Skeletal muscle tissue (tissue), 5 donors: ENCODE measurements around the gene PGAP1. TPM values are rescaled to one million over a fixed set of nuclear protein-coding genes. Genes with fewer than 3 reads are reported as not detected.

Source experiments
- H3K27ac ChIP-seq: one replicate; pipeline ENCODE4 v1.7.0; 2013; ENCODE audit warnings: mild to moderate bottlenecking, low read depth, low read length, inconsistent platforms
- H3K27me3 ChIP-seq, 3 donors: one replicate each; pipeline ENCODE4 v1.7.0; 2013; ENCODE audit warnings: low read length in 3 of 3; ENCODE audit not compliant: control insufficient read depth in 3 of 3, insufficient read depth in 3 of 3
- H3K36me3 ChIP-seq, 3 donors: one replicate each; pipeline ENCODE4 v1.7.0; 2013; ENCODE audit warnings: low read length in 3 of 3; ENCODE audit not compliant: control insufficient read depth in 3 of 3, insufficient read depth in 3 of 3
- H3K4me1 ChIP-seq, 3 donors: one replicate each; pipeline ENCODE4 v1.7.0; 2013; ENCODE audit warnings: low read length in 3 of 3, mild to moderate bottlenecking in 3 of 3; ENCODE audit not compliant: control insufficient read depth in 3 of 3, insufficient read depth in 3 of 3
- H3K4me3 ChIP-seq, 3 donors: one replicate each; pipeline ENCODE4 v1.7.0; 2013; ENCODE audit warnings: low read length in 3 of 3
- H3K9ac ChIP-seq, 3 donors: one replicate each; pipeline ENCODE4 v1.7.0; 2013; ENCODE audit warnings: low read length in 3 of 3, mild to moderate bottlenecking in 3 of 3, moderate library complexity in 2 of 3, low read depth in 1 of 3
- H3K9me3 ChIP-seq, 3 donors: one replicate each; pipeline ENCODE4 v1.7.0; 2013; ENCODE audit warnings: low read length in 3 of 3; ENCODE audit not compliant: control insufficient read depth in 3 of 3
- small RNA-seq: library from RNA; depleted of rRNA; stranded (forward); fragments of <200 nt; gene quantifications from one replicate; pipeline ENCODE3, GENCODE V24; 2014
- total RNA-seq: library from RNA; depleted of rRNA; stranded (reverse); fragments of >200 nt; gene quantifications from one replicate; pipeline ENCODE4 v1.2.3, GENCODE V29; 2014
- donor health status: Osteomylitis.

PGAP1 gene
- total RNA-seq, 1 donor from 2014 or later: 24.0 TPM

- H3K9ac ChIP-seq: no peak overlapping the region
- H3K4me1 ChIP-seq: no peaks in the 10 kb centered on the region
- no peaks in the 10 kb centered on the region for H3K9me3 ChIP-seq
- peaks cover 21 to 74% (median 51%) of the 10 kb centered on the region in 3 donors for H3K36me3 ChIP-seq
- no peaks in the 10 kb centered on the region for H3K27me3 ChIP-seq
- H3K27ac ChIP-seq: no peak overlapping the region
- H3K4me3 ChIP-seq: no peak overlapping the region
Measured at GRCh38 chr2:196783431-196784094, 142.9 kb downstream of the PGAP1 start.

Small RNAs within 50 kb of the gene (small RNA-seq; reads per million reads assigned to genes)
- not detected for gene AC012486.1

Other genes starting within 250 kb of the PGAP1 start
- 56.9 TPM for gene GTF3C3, start 127.0 kb downstream of the PGAP1 start, total RNA-seq
- not detected for gene C2orf66, start 117.4 kb downstream of the PGAP1 start, total RNA-seq